ENCODE results near the gene DOHH. TPM values are rescaled to one million over a fixed set of nuclear protein-coding genes. Genes with fewer than 3 reads are reported as not detected.

Gene DOHH
- total and polyA plus RNA-seq, 2 donors = 8.5 to 8.8 TPM

- H3K36me3 ChIP-seq (ENCODE audit: control insufficient read depth in 2 of 2, insufficient read depth in 2 of 2, low read length in 1 of 2) = peaks cover 61 to 65% of the 10 kb centered on the region in 2 donors
- no peak overlapping the region for H3K4me3 ChIP-seq (ENCODE audit: low read length in 2 of 2)
- 83% methylated on average over 30 of the region's 30 CpGs for WGBS
- H3K4me1 ChIP-seq (ENCODE audit: control insufficient read depth in 2 of 2, insufficient read depth in 2 of 2, low read length in 2 of 2) = peaks cover 0 to 2% of the 10 kb centered on the region in 2 donors
- H3K9me3 ChIP-seq (ENCODE audit: control insufficient read depth in 2 of 2, insufficient read depth in 1 of 2, low read length in 1 of 2) = peaks cover 0 to 1% of the 10 kb centered on the region in 2 donors
- no peaks in the 10 kb centered on the region for H3K27me3 ChIP-seq (ENCODE audit: control insufficient read depth in 2 of 2, insufficient read depth in 1 of 2, low read length in 1 of 2)
- no peak overlapping the region for H3K27ac ChIP-seq (ENCODE audit: low read depth in 1 of 2, low read length in 1 of 2)
- DNase-seq (ENCODE audit: low read depth in 6 of 9, low spot score in 9 of 9) = peak in 5 of 9 donors; percentile 33 to 70 (median 48)
Measured at GRCh38 chr19:3544742-3545668, 44.5 kb upstream of the DOHH start.

DNA sequence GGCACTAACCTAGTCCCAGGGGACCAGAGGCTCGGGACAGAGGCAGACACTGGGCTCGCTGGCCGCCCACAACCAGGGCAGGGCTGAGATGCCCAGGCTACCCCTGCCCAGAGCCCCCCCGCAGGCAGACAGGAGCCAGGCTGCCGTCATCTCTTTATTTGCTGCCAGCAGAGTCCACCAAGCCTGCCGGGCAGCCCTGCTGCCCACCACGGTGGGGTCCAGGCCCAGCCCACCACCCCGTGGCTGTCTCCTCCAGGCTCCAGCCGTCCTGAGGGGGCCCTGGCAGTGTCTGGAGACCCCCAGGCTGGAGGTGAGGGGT is 43.5 kb upstream of the DOHH start:
- no peak overlapping the region for H3K4me3 ChIP-seq (ENCODE audit: low read length in 2 of 2)
- peaks cover 0 to 2% of the 10 kb centered on the region in 2 donors for H3K4me1 ChIP-seq (ENCODE audit: control insufficient read depth in 2 of 2, insufficient read depth in 2 of 2, low read length in 2 of 2)
- H3K27ac ChIP-seq (ENCODE audit: low read depth in 1 of 2, low read length in 1 of 2) = no peak overlapping the region
- 95% methylated on average over 9 of the region's 9 CpGs for WGBS
- peaks cover 61 to 66% of the 10 kb centered on the region in 2 donors for H3K36me3 ChIP-seq (ENCODE audit: control insufficient read depth in 2 of 2, insufficient read depth in 2 of 2, low read length in 1 of 2)
- no peak for DNase-seq (ENCODE audit: low read depth in 6 of 9, low spot score in 9 of 9)
- H3K9me3 ChIP-seq (ENCODE audit: control insufficient read depth in 2 of 2, insufficient read depth in 1 of 2, low read length in 1 of 2) = peaks cover 0 to 8% of the 10 kb centered on the region in 2 donors
- H3K27me3 ChIP-seq (ENCODE audit: control insufficient read depth in 2 of 2, insufficient read depth in 1 of 2, low read length in 1 of 2) = no peaks in the 10 kb centered on the region

DNA sequence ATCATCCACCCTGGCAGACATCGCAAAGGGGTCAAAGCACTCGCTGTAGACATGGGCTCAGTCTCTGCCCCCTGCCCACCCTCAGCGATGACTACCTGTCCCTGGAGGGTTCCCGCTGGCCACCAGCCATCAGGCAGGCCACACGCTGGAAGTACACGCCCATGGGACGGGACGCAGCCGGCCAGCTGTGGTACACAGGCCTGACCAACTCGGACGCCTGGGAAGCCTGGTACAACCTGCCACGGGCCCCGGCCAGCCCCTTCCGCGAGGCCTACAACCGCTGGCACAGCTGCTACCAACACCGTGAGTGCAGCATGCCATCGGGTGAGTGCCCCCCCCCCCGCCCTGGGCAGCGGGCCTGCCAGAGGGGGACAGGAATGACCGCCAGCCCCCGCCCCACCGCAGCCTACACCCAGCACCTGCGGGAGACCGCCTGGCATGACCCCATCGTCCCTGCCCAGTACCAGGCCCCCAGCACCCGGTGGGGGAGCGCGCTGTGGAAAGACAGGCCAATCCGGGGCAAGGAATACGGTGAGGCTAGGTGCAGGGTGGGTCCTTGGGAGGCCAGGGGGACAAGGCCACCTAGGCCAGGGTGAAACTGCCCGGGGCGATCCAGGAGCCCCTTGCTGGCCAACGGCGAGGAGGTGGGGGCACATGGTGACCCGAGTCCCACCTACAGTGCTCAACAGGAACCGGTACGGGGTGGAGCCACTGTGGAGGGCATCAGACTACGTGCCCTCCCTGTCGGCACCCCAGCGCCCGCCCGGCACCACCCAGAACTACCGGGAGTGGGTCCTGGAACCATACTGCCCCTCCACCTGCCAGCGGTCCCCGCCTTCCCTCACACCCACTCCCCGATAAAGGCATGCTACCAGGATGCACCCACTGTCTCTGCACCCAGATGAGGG is 42.9 kb upstream of the DOHH start:
- no peaks in the 10 kb centered on the region for H3K27me3 ChIP-seq (ENCODE audit: control insufficient read depth in 2 of 2, insufficient read depth in 1 of 2, low read length in 1 of 2)
- peak overlapping the region in 1 of 2 donors; percentile 34 for H3K27ac ChIP-seq (ENCODE audit: low read depth in 1 of 2, low read length in 1 of 2)
- peaks cover 0 to 8% of the 10 kb centered on the region in 2 donors for H3K9me3 ChIP-seq (ENCODE audit: control insufficient read depth in 2 of 2, insufficient read depth in 1 of 2, low read length in 1 of 2)
- 98% methylated on average over 47 of the region's 47 CpGs for WGBS
- no peak for DNase-seq (ENCODE audit: low read depth in 6 of 9, low spot score in 9 of 9)
- H3K4me3 ChIP-seq (ENCODE audit: low read length in 2 of 2) = no peak overlapping the region
- H3K4me1 ChIP-seq (ENCODE audit: control insufficient read depth in 2 of 2, insufficient read depth in 2 of 2, low read length in 2 of 2) = no peaks in the 10 kb centered on the region
- peaks cover 59 to 61% of the 10 kb centered on the region in 2 donors for H3K36me3 ChIP-seq (ENCODE audit: control insufficient read depth in 2 of 2, insufficient read depth in 2 of 2, low read length in 1 of 2)

- H3K36me3 ChIP-seq (ENCODE audit: control insufficient read depth in 2 of 2, insufficient read depth in 2 of 2, low read length in 1 of 2) = peaks cover 56 to 61% of the 10 kb centered on the region in 2 donors
- DNase-seq (ENCODE audit: low read depth in 6 of 9, low spot score in 9 of 9) = no peak
- no peaks in the 10 kb centered on the region for H3K27me3 ChIP-seq (ENCODE audit: control insufficient read depth in 2 of 2, insufficient read depth in 1 of 2, low read length in 1 of 2)
- 100% methylated on average over 1 of the region's 1 CpG for WGBS
- H3K4me1 ChIP-seq (ENCODE audit: control insufficient read depth in 2 of 2, insufficient read depth in 2 of 2, low read length in 2 of 2) = no peaks in the 10 kb centered on the region
- H3K27ac ChIP-seq (ENCODE audit: low read depth in 1 of 2, low read length in 1 of 2) = no peak overlapping the region
- peaks cover 0 to 8% of the 10 kb centered on the region in 2 donors for H3K9me3 ChIP-seq (ENCODE audit: control insufficient read depth in 2 of 2, insufficient read depth in 1 of 2, low read length in 1 of 2)
- H3K4me3 ChIP-seq (ENCODE audit: low read length in 2 of 2) = no peak overlapping the region
Measured at GRCh38 chr19:3539756-3540118, 39.3 kb upstream of the DOHH start.

GRCh38 chr19:3538965-3539755 is 38.7 kb upstream of the DOHH start, which contains the start of gene TEKTIP1:
TEKTIP1 (plus strand) TSS chr19:3539174; CDS start chr19:3539178, 4 bp downstream.
- no peaks in the 10 kb centered on the region for H3K4me1 ChIP-seq (ENCODE audit: control insufficient read depth in 2 of 2, insufficient read depth in 2 of 2, low read length in 2 of 2)
- H3K4me3 ChIP-seq (ENCODE audit: low read length in 2 of 2) = no peak within 1 kb of the TSS
- 93% methylated on average over 28 of the region's 28 CpGs for WGBS
- H3K9me3 ChIP-seq (ENCODE audit: control insufficient read depth in 2 of 2, insufficient read depth in 1 of 2, low read length in 1 of 2) = peaks cover 0 to 8% of the 10 kb centered on the region in 2 donors
- H3K36me3 ChIP-seq (ENCODE audit: control insufficient read depth in 2 of 2, insufficient read depth in 2 of 2, low read length in 1 of 2) = peaks cover 55 to 61% of the 10 kb centered on the region in 2 donors
- no peak for DNase-seq (ENCODE audit: low read depth in 6 of 9, low spot score in 9 of 9)
- H3K27ac ChIP-seq (ENCODE audit: low read depth in 1 of 2, low read length in 1 of 2) = no peak within 1 kb of the TSS
- H3K27me3 ChIP-seq (ENCODE audit: control insufficient read depth in 2 of 2, insufficient read depth in 1 of 2, low read length in 1 of 2) = no peaks in the 10 kb centered on the region

DNA sequence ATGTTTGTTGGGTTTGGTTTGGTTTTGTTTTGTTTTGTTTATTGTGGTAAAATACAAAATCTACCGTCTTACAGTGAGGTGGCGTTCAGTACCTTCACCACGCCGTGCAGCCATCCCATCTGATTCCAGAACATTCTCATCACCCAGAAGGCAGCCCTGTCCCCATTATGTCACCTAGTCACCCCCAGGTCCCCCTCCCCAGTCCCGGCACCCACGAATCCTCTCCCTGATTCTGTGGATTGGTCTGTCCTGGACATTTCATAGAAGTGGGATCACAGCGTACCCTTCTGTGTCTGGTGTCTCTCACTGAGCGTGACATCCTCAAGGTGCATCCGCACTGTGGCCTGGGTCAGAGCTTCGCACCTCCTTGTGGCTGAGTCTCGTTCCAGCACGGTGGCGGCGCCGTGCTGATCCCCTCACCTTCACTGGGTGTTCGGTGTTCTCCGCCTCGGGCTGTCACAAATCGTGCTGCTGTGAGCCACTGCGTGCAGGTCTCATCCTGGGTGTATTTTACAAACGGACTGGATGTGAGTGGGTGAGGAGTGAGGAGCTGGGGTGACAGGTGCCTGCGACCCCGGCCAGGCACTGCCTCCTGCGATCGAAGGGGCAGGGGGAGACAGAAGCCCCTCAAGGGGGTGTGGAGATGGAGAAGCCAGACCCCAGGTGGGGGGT is 37.9 kb upstream of the DOHH start:
- Histone ChIP-seq H3K4me3 (ENCODE audit: low read length in 2 of 2) (no peak overlapping the region), H3K36me3 (ENCODE audit: control insufficient read depth in 2 of 2, insufficient read depth in 2 of 2, low read length in 1 of 2) (peaks cover 53 to 61% of the 10 kb centered on the region in 2 donors), H3K9me3 (ENCODE audit: control insufficient read depth in 2 of 2, insufficient read depth in 1 of 2, low read length in 1 of 2) (peaks cover 0 to 8% of the 10 kb centered on the region in 2 donors), H3K27me3 (ENCODE audit: control insufficient read depth in 2 of 2, insufficient read depth in 1 of 2, low read length in 1 of 2) (no peaks in the 10 kb centered on the region), H3K4me1 (ENCODE audit: control insufficient read depth in 2 of 2, insufficient read depth in 2 of 2, low read length in 2 of 2) (no peaks in the 10 kb centered on the region), H3K27ac (ENCODE audit: low read depth in 1 of 2, low read length in 1 of 2) (no peak overlapping the region)
- WGBS = 94% methylated on average over 25 of the region's 25 CpGs
- DNase-seq (ENCODE audit: low read depth in 6 of 9, low spot score in 9 of 9) = no peak

DNA sequence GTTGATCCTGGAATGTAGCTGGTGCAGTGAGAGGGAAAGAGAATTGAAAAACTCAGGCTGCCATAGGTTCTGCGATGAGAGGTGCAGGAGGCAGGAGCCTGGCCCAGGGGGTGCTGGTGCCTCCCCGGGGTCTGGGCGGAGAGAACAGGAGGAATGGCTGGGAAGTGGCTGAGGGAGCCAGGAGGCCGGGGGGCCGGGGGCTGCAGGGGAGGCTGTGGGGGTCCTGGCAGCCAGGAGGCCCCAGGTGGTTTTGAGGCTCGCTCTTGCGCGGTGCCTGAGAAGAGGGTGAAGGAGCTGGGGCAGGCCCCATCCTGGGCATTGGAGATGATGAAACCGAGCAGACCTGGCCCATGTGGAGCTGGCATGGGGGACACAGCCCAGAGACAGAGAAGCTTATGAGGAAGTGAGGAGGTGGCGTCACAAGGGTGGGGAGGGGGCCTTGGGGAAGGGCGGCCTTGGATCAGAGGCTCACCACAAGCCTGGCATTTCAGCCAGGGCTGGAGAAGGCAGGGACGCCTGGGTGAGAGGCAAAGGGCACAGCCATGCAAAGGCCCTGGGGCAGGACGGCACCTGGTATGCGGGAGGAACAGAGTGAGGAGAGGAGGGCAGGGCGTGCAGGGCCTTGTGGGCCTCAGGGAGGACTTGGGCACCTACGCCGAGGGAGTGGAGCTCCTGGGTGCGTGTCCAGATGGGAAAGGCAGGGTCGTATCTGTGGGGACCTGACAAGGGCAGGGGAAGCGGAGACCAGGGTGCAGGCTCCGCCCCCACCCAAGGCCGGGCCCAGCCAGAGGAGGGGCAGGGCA is 37.2 kb upstream of the DOHH start:
- Histone ChIP-seq H3K27me3 (ENCODE audit: control insufficient read depth in 2 of 2, insufficient read depth in 1 of 2, low read length in 1 of 2) (no peaks in the 10 kb centered on the region), H3K36me3 (ENCODE audit: control insufficient read depth in 2 of 2, insufficient read depth in 2 of 2, low read length in 1 of 2) (peaks cover 57 to 61% of the 10 kb centered on the region in 2 donors), H3K4me1 (ENCODE audit: control insufficient read depth in 2 of 2, insufficient read depth in 2 of 2, low read length in 2 of 2) (no peaks in the 10 kb centered on the region), H3K9me3 (ENCODE audit: control insufficient read depth in 2 of 2, insufficient read depth in 1 of 2, low read length in 1 of 2) (peaks cover 0 to 8% of the 10 kb centered on the region in 2 donors), H3K4me3 (ENCODE audit: low read length in 2 of 2) (no peak overlapping the region), H3K27ac (ENCODE audit: low read depth in 1 of 2, low read length in 1 of 2) (no peak overlapping the region)
- 92% methylated on average over 22 of the region's 22 CpGs for WGBS
- no peak for DNase-seq (ENCODE audit: low read depth in 6 of 9, low spot score in 9 of 9)

DNA sequence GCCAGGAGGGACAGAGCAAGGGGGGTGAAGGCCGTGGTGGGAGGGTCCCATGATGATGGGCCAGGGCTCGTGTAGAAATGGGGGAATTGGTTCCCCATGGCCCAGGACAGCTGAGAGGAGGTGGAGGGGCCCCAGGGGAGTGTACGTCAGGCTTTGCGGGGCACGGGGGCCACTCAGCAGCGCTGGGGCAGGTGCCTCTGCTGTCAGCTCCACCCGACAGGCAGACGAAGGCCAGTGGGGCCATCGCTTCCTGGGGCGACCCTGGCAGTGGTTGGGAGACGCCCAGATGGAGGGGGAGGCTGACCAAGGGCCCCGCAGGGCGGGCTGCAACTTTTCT is 36.6 kb upstream of the DOHH start:
- H3K27ac ChIP-seq (ENCODE audit: low read depth in 1 of 2, low read length in 1 of 2) = no peak overlapping the region
- no peak for DNase-seq (ENCODE audit: low read depth in 6 of 9, low spot score in 9 of 9)
- H3K36me3 ChIP-seq (ENCODE audit: control insufficient read depth in 2 of 2, insufficient read depth in 2 of 2, low read length in 1 of 2) = peaks cover 60 to 64% of the 10 kb centered on the region in 2 donors
- peaks cover 0 to 8% of the 10 kb centered on the region in 2 donors for H3K9me3 ChIP-seq (ENCODE audit: control insufficient read depth in 2 of 2, insufficient read depth in 1 of 2, low read length in 1 of 2)
- H3K4me1 ChIP-seq (ENCODE audit: control insufficient read depth in 2 of 2, insufficient read depth in 2 of 2, low read length in 2 of 2) = no peaks in the 10 kb centered on the region
- 93% methylated on average over 13 of the region's 13 CpGs for WGBS
- no peak overlapping the region for H3K4me3 ChIP-seq (ENCODE audit: low read length in 2 of 2)
- H3K27me3 ChIP-seq (ENCODE audit: control insufficient read depth in 2 of 2, insufficient read depth in 1 of 2, low read length in 1 of 2) = no peaks in the 10 kb centered on the region

All from thymus (tissue), 11 donors.